NCI-H82 treated with DMSO at 0.1 percent for 48 hours (cell line): ENCODE data around the gene PICALM.
"Not testable (repeated sequence)": the region's sequence is repeated elsewhere in the genome, so short reads cannot be mapped to it uniquely, and the experiment has no call there.

ENCODE experiments used
- DNase-seq: peaks from one replicate; lab custom pipeline; 2025; ENCODE audit not compliant: unreplicated experiment; lab: John Stamatoyannopoulos, UW

The PICALM gene

DNA sequence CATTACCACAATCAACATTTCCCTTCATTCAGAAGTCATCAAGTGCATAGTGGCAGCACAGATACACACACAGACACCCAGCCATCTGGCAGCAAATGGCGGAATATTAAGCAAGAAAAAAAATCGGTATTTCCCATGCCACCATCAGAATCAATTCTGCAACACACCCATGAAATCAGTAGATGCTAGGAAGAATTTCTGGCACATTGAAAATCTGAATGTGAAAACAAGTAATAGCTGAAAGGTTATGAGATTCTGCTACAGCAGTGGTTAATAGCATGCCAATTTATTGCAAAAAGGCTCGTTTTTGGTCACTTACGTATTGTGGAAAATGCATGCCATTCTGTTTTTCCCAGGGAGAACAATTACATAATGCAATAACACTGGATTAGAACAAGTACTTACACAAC lies 91.1 kb downstream of the PICALM start:
- no peak for DNase-seq

DNA sequence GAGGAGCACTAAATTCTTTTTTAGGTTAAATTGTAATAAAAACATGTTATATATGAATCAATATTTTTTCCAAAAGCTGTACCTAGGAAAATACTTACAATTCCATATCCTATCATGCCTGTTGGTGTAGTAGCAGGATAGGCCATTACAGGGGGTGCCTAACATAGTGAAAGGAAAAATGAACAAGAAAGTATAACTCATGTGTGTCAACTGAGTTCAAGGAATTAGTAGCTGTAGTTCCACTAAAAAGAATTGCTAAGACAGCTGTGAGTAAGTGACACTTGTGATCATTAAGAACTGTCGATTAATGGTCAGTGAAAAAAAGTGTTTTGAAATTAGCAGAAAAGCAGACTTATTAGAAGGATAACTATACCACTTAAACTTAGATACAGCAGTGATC lies 92.4 kb downstream of the PICALM start:
- no peak for DNase-seq

DNA sequence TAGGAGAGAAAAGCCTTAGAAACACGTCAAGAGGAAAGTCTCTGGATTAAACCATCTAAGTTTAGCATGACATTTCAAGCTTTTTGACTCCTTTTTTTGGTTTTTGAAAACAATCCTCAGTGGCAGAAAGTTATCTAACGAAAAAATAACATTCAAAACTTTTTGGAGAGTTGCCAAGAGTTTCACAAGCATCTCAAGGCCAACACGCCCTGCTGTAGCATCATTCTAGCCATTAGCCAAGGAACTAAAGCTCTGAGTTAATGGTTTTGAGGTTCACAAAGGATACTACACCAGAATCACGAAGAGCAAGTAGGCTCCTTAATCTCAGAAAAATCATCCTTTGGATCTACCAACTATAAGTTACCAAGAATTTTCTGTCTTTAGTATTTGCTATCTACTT lies 94.8 kb downstream of the PICALM start:
- no peak for DNase-seq

DNA sequence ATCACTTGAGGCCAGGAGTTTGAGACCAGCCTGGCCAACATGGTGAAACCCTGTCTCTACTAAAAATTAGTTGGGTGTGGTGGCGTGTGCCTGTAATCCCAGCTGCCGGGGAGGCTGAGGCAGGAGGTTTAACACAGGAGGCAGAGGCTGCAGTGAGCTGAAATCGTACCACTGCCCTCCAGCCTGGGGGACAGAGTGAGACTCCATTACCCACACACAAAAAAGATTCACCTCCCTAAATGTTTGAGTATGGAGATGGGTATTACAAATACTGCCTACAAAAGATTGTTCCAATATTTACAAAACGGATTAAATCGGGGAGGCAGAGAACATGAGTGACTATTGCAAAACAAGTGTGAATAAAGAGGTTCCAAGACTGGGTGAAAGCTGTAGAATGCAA lies 98.3 kb downstream of the PICALM start:
- no peak for DNase-seq

DNA sequence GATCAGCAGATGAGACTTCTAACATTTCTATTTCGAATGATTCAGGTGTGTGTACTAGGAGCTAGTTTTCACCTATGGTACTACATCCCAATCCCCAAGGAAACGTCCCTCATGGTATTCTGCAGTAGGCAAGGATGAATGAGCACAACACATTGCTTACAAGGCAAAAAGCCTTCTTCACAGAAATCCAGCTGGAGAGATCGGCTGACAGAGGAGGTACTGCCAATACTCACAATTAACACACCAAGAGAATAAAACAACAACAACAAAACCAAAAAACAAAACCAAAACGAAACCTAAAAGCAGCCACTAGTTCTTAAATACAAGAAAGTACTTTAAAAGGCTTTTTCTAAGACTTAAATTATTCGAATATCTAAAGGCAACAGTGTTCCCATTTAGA lies 101.4 kb downstream of the PICALM start:
- DNase-seq: no peak

DNA sequence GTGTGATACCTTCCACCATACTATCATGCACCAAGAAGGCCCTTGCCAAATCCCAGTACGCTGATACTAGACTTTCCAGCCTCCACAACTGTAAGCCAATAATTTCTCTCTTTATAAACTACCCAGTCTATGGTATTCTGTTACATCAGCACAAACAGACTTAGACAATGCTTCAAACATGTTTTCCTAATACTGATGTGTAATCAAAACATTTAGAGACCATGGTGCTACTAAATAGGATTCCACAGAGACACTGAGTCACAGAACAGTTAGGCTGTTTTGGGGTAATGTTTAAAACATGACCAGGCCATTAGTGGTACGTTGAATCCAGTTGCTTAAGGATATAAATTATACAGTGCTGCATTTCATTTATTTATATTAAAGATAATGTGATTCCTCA lies 103.7 kb downstream of the PICALM start:
- no peak for DNase-seq

DNA sequence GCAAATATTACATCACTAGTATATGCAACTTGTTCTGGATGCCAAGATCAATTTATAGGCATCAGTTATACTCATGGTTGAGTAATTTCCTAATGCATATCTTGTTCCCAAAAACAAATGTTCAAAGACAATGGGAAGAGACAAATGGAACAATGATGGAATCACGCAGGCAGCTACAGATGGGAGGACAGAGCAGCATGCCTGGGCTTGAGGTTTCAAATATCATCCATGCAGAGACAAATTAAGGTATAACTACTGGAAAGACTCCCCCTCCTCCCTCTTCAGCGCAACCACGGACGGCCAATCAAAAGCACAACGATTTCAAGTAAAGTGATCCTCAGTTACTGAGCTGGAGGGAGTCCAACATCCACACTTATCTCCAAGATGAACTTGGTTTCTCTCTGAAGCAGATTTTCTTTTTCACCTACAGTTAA lies 106.9 kb downstream of the PICALM start:
- DNase-seq: no peak

DNA sequence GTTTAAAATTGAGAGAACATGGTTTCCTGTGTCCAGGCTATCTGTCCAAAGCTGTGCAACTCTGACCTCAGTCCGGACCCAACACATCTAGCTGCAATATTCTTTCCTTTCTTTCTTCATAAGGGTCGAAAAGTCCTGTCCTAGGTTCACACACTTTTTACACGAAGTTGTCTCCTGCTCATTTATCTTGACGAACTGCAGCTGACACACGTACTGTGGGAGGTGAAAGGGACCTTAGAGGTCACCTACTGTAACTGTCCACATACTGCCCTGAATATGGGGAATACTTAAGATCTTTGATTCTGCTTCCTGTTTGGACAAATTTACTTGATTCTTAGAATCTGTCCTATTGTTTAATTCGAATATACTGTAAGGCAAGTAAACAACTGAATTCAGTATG lies 107.8 kb downstream of the PICALM start:
- no peak for DNase-seq

DNA sequence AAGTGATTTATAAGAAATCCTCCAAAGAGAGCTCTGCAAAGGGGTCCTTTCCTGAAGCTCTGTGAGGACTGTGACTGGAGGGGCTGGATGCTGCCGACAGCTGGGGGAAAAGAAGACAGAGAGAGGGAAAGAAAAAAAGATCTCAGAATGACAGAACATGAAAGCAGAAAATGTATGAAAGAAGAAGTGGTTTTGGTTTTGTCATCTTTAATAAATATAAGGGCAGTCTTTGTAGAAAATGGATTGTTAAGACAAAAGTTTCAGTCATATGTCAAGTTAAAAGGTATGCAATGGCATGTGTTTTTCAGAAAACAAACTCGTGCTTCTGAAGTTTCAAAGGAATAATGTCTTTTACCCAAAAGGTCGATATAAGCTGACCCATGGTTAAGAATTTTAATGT lies 108.2 kb downstream of the PICALM start:
- DNase-seq: no peak

DNA sequence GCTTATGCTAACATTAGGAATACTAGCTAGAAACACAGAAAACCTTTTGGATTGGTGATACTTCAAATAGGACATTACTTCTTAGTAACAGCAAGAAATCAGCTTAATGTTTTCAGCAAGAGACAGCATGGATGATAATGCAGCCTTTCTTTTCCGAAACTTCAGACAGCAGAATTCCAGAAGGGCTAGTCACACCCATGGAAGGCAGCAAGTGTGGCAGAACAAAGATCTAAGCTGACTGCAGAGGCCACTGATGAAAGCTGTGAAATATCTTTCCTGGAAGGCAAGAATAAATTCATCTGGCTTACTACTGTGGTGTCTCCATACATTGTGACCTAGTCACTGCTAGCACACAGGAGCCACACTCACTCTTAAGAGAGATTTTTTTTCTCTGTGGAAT lies 113.4 kb downstream of the PICALM start:
- no peak for DNase-seq

DNA sequence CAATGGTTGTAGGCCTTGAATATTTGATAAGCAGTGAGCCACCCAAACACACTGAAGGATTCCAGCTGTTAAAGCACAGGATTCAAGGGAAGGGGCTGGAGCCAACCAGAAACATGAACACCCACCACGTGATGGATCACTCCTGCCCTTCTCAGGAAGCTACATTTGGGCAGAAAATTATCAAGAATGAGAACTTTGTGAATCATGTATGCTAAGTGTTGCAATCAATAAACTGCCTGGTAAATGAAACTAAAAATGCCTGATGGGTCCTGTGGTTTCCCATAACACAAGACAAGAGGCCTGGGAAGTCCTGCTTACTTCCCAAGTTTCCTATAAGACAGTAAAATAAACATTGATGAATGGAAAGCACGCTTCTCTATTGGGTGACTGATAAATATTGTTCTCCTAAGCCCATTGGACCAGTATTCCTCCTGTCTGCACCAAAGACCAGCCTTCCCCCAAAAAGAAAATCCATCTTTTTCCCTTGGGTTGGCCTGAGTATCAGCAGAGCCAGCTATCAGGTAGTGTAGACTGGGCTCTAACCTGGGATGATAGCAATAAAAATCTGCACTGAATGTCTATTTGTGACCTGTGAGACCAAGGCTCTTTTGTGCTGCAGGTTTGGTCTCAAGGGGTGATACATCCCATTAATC lies 115.3 kb downstream of the PICALM start:
- no peak for DNase-seq

DNA sequence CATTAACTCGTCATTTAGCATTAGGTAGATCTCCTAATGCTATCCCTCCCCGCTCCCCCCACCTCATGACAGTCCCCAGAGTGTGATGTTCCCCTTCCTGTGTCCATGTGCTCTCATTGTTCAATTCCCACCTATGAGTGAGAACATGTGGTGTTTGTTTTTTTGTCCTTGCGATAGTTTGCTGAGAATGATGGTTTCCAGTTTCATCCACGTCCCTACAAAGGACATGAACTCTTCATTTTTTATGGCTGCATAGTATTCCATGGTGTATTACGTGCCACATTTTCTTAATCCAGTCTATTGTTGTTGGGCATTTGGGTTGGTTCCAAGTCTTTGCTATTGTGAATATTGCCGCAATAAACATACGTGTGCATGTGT lies 116.8 kb downstream of the PICALM start:
- DNase-seq: not testable (repeated sequence)

DNA sequence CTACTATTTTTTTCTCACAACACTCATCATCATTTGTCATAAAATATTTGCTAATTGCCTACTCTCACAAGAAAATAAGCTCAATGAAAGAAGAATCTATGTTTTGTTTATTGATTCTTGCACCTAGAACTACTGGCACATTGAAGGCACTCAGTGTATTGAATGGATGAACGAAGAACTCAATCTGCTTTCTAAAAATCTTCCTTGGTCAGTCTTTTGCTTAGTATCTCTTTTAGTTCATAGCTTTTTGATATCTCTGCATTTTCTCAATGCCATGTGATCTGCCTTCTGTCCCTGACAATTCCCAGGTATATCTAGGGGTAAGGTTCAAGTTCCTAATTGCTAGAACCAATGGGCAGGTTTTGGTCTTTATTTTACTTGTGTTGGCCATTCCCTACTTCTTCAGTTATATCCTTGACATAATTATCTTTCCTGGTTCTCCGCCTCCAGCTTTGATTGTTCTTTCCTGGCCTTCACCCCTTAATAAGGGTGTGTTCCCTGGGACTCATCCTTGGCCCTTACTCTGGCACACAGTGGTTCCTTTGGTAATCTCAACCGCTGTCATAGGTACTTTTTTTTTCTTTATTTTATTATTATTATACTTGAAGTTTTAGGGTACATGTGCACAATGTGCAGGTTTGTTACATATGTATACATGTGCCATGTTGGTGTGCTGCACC lies 117.3 kb downstream of the PICALM start:
- DNase-seq: no peak

DNA sequence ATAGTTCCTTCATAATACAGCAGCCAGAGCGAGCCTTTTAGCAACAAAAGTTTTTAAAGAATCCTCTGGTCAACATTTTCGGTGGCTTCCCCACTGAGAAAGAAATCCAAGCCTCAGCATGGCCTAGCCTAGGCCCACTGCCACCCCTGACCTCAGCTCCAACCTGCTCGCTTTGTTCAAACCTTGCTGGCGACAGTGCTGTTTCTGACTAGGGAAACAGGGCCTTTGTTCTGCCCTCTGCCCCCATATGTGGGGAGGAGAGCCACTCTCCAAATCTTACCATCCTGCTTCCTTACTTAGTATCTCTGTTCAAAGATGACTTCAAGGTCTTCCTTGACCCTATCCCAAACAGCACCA lies 117.9 kb downstream of the PICALM start:
- DNase-seq: no peak

DNA sequence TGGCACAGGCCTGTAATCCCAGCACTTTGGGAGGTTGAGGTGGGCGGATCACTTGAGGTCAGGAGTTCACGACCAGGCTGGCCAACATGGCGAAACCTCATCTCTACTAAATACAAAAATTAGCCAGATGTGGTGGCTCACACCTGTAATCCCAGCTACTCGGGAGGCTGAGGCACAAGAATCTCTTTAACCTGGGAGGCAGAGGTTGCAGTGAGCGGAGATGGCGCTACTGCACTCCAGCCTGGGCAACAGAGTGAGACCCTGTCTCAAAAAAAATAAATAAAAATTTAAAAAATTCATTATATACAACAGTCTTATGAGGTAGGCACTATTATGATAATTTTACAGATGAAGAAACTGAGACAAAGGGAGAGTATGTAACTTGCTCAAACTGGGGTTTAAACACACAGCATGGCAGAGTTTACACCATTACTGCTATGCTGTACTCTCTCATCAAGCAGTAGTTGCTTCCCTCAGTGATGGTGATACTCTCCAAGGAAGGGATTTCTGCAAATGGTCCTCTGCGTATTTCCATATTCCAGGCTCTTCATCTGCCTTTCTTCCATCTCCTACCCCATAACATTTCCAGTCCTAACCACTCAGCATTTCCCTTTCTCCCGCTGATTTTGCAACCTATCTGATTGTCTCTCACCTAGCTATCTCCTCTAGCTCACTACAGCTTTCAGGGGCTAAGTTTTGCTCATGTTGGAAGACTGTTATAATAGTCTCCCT lies 118.4 kb downstream of the PICALM start:
- no peak for DNase-seq

DNA sequence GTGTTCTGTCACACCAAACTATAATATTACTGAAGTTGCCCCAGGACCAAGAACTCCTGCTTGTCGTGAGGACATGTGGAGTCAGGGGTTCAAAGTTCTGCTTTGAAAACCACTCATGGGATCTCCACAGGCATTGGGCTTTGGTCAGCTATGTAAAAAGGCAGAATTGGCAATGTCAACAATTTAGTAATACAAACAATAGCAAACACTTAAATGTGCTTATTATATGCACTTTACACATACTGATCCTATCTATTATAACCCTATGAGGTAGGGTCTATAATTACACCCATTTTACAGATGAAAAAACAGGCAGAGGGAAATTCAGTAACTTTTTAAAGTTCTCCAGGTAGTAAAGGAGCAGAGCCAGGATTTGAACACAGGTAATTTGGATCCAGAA lies 119.1 kb downstream of the PICALM start:
- no peak for DNase-seq

DNA sequence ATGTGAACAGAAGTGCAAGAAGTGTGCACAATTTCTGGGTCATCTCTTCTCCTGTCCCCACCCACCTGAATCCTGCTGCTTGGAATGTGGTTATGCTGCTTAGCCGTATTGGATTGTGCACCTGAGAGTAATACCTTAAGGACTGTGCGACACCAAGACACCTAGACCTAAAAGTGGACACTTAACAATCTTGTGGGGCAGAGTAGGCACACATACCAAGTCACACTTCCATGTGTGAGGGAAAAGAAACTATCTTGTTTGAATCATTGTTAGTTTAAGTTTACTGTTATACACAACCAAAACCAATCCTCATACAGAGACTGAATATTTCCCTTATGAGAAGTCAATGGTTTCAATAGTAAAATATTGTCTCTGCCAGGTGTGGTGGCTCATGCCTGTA lies 120.0 kb downstream of the PICALM start:
- DNase-seq: no peak

DNA sequence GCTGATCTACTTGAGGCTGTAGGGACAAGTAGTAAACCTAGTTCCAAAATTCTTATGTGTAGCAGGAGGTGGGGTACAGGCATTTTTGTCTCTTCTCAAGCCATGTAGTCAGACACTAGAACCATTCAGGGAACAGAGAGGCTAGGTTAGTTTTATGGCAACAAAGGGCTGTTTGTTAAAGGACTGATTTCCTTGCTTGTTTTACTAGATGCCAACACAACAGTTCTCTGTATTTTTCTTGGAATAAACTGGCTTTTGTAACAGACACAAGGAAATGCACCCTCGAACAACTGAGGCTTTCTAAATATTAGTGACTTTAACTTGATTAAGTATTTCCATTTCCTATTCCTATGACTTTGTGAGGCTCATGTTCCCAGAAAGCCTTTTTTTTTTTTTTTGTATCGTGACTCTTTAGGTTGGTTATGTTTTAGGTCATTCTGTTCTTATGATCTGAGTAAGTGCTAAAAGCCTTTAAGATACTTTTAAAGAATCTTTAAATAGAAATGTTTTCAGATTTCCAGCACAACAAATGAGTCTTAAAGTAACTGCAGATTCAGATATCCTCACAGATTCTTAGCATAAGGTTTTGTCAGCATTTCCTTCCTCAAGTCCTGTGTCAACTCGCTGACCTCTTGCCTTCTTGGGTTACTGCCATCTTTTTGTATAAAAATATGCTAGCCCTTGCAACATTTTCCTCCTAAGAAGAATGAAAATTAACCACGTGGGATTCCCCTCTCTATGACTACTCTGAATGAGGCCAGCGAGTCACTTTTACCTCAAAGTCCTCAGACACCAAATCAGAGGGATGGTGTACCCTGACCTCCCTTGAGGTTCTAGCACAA lies 121.2 kb downstream of the PICALM start:
- no peak for DNase-seq

DNA sequence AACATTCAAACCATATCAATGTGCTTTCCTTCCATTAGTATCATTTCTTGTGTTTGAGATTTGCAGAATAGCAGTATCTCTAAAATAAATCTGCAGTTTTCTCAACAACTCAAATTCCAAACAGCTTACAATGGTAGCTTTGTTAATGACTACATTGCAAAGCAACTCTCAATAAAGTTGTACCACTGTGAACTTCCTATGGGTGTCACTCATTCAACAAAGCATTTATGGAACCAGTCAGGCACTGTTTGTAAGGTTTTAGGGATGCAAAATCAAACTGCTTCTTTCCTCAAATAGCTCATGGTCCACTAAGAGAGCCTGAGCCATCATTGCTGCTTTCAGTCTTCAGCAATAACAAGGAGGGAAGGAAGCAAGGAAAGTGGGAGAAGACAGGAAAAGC lies 122.7 kb downstream of the PICALM start:
- DNase-seq: no peak

DNA sequence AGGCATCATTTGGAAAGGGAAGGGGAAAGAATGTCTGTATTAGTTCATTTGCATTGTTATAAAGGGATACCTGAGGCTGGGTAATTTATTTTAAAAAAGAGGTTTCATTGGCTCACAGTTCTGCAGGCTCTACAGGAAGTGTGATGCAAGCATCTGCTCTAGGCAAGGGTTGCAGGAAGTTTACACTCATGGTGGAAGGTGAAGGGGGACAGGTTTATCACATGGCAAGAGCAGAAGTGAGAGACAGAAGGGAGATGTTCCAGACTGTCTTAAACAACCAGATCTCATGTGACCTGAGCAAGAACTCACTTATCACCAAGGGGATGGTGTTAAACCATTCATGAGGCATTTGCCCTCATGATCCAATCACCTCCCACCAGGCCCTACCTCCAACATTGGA lies 123.1 kb downstream of the PICALM start:
- DNase-seq: no peak

DNA sequence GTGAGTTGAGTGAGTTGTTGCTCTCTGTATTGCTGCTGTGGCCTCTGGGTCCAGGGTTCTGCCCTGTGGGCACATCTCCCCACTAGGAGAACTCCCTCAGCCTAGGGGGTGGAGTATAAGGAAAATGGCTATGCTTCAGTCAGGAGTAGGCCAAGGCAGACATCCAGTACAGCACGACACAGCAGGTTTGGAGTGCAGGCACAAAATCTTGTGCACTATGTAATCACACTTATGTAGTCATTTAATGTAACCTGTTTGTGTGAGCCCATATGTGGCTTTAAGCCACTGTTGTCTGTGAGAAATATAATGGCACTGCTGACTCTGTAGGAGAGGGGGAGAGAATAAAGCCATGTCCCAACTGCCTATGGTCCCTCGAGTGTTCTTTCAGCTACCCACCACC lies 123.6 kb downstream of the PICALM start:
- no peak for DNase-seq
